Dermis microvascular lymphatic vessel endothelial cell (primary cell): Measurements from ENCODE around the gene RPS3. TPM values are rescaled to one million over a fixed set of nuclear protein-coding genes. Genes with fewer than 3 reads are reported as not detected.
A peak's percentile ranks its signal among the peaks of the same experiment; 100 is the strongest.
"Not testable (repeated sequence)": the region's sequence is repeated elsewhere in the genome, so short reads cannot be mapped to it uniquely, and the experiment has no call there.

Experiments
- DNase-seq, 2 donors: peaks; one replicate each; pipeline versions ENCODE4 v3.0.0 to v3.0.0-alpha.2; 2010; ENCODE audit warnings: low read depth in 2 of 2
- total RNA-seq: library from RNA; depleted of rRNA; stranded (reverse); fragments of >200 nt; gene quantifications from 2 replicates; pipeline ENCODE4 v1.2.1, GENCODE V29; 2014

Gene RPS3
- total RNA-seq, 1 donor from 2014 or later = 2,725 TPM

- no peak for DNase-seq
These were observed 19.1 kb upstream of the RPS3 start for GRCh38 chr11:75380245-75380644.

- DNase-seq = no peak
These were observed 18.4 kb upstream of the RPS3 start for GRCh38 chr11:75380716-75381420.

- DNase-seq = no peak
These were observed 16.1 kb upstream of the RPS3 start for GRCh38 chr11:75383246-75383645.

- DNase-seq = peak; percentile 39 to 76
These were observed 14.8 kb upstream of the RPS3 start for GRCh38 chr11:75384438-75385080.

GRCh38 chr11:75386942-75387630 is 12.2 kb upstream of the RPS3 start:
- no peak for DNase-seq

GRCh38 chr11:75387736-75388294 is 11.5 kb upstream of the RPS3 start:
- no peak for DNase-seq

GRCh38 chr11:75388386-75389275 is 10.7 kb upstream of the RPS3 start:
- DNase-seq = peak; percentile 87 to 90

- DNase-seq = no peak
These were observed 10.1 kb upstream of the RPS3 start for GRCh38 chr11:75389276-75389605.

GRCh38 chr11:75389925-75390324 is 9.4 kb upstream of the RPS3 start:
- no peak for DNase-seq

GRCh38 chr11:75394085-75394840 is 5.1 kb upstream of the RPS3 start:
- DNase-seq = no peak

- no peak for DNase-seq
These were observed 412 bp upstream of the RPS3 start for GRCh38 chr11:75398906-75399305.

- peak in 1 of 2 donors; percentile 23 for DNase-seq
These were observed 988 bp downstream of the RPS3 start for GRCh38 chr11:75400146-75400865.

- DNase-seq = no peak
These were observed 2.9 kb downstream of the RPS3 start for GRCh38 chr11:75402002-75402773.

- peak in 1 of 2 donors; percentile 21 for DNase-seq
These were observed 3.7 kb downstream of the RPS3 start for GRCh38 chr11:75403037-75403436.

GRCh38 chr11:75403983-75404658 is 4.8 kb downstream of the RPS3 start:
- DNase-seq = no peak

GRCh38 chr11:75406338-75406777 is 7.0 kb downstream of the RPS3 start:
- DNase-seq = peak; percentile 69 to 92

- no peak for DNase-seq
These were observed 9.6 kb downstream of the RPS3 start for GRCh38 chr11:75408957-75409219.

GRCh38 chr11:75409971-75410370 is 10.7 kb downstream of the RPS3 start:
- DNase-seq = not testable (repeated sequence)

GRCh38 chr11:75413146-75413545 is 13.8 kb downstream of the RPS3 start:
- DNase-seq = not testable (repeated sequence)
